ENCODE data around the gene TRIM54. TPM values are rescaled to one million over a fixed set of nuclear protein-coding genes. Genes with fewer than 3 reads are reported as not detected.
A peak's percentile ranks its signal among the peaks of the same experiment; 100 is the strongest.

Gene TRIM54
- total RNA-seq, 6 experiments from 2014 or later = 0.14 to 0.25 TPM; not detected in 4

- TF ChIP-seq POLR2A (IDR thresholded peaks at IDR 0.05) = no peak
- TF ChIP-seq, protein P1, sequence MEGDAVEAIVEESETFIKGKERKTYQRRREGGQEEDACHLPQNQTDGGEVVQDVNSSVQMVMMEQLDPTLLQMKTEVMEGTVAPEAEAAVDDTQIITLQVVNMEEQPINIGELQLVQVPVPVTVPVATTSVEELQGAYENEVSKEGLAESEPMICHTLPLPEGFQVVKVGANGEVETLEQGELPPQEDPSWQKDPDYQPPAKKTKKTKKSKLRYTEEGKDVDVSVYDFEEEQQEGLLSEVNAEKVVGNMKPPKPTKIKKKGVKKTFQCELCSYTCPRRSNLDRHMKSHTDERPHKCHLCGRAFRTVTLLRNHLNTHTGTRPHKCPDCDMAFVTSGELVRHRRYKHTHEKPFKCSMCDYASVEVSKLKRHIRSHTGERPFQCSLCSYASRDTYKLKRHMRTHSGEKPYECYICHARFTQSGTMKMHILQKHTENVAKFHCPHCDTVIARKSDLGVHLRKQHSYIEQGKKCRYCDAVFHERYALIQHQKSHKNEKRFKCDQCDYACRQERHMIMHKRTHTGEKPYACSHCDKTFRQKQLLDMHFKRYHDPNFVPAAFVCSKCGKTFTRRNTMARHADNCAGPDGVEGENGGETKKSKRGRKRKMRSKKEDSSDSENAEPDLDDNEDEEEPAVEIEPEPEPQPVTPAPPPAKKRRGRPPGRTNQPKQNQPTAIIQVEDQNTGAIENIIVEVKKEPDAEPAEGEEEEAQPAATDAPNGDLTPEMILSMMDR (IDR thresholded peaks at IDR 0.05) = peak in 1 of 4 donors; percentile 9
- ATAC-seq (peak; percentile 92 to 97 (median 94)), DNase-seq (peak; percentile 93 to 95 (median 95))
- H3K4me3 ChIP-seq = peak within 1 kb of the TSS; percentile 91 to 96 (median 93)
- H3K9me3 ChIP-seq = no peaks in the 10 kb centered on the region
- peaks cover 0 to 36% (median 3%) of the 10 kb centered on the region in 4 donors for H3K4me1 ChIP-seq
- H3K36me3 ChIP-seq = no peaks in the 10 kb centered on the region
- H3K27ac ChIP-seq = peak within 1 kb of the TSS; percentile 75 to 88 (median 79)
- H3K27me3 ChIP-seq = no peaks in the 10 kb centered on the region
- intact Hi-C loops (cut with DNase I) = loop anchor here in 1 of 2 donors (2.0 kb wide), 1 partner anchor 14 kb away; the partner anchor contains the start of genes EIF2B4 and SNX17
- 0% methylated on average over 40 of the region's 67 CpGs for WGBS (ENCODE audit: insufficient coverage, low coverage, low lambda C conversion rate, missing lambda C conversion rate)
Measured at GRCh38 chr2:27356382-27357181, 74.4 kb downstream of the TRIM54 start, which contains the start of gene GTF3C2. Gene GTF3C2, minus strand, starts transcription at chr2:27356764. Its CDS starts 13,210 bp downstream, at chr2:27343554.

Other genes starting within 250 kb of the TRIM54 start
- gene TMEM214, start 249.5 kb upstream of the TRIM54 start, total RNA-seq = 10 to 100 TPM; 29.1 to 62.7 (median 50.0) TPM
- gene AGBL5, start 230.8 kb upstream of the TRIM54 start, total RNA-seq = 1 to 10 TPM; 3.9 to 7.4 (median 6.4) TPM
- 100 to 1,000 TPM; 144 to 182 (median 161) TPM for gene OST4, start 210.8 kb upstream of the TRIM54 start, total RNA-seq
- gene EMILIN1, start 203.8 kb upstream of the TRIM54 start, total RNA-seq = 10 to 100 TPM in 5 of 6 experiments, 1 to 10 TPM in 1; 7.2 to 26.1 (median 21.0) TPM
- gene KHK, start 195.7 kb upstream of the TRIM54 start, total RNA-seq = 100 to 1,000 TPM; 101 to 283 (median 206) TPM
- gene CGREF1, start 163.3 kb upstream of the TRIM54 start, total RNA-seq = 10 to 100 TPM in 2 of 6 experiments, 1 to 10 TPM in 4; 2.5 to 33.2 (median 7.7) TPM
- gene ABHD1, start 158.6 kb upstream of the TRIM54 start, total RNA-seq = 1 to 10 TPM in 3 of 6 experiments, under 1 TPM in 3; 0.74 to 3.2 (median 1.1) TPM
- 100 to 1,000 TPM in 2 of 6 experiments, 10 to 100 TPM in 4; 27.1 to 102 (median 59.2) TPM for gene PREB, start 147.8 kb upstream of the TRIM54 start, total RNA-seq
- gene PRR30, start 143.0 kb upstream of the TRIM54 start, total RNA-seq = not detected
- under 1 TPM in 1 of 6 experiments, not detected in 5; 0.04 TPM for gene TCF23, start 133.4 kb upstream of the TRIM54 start, total RNA-seq
- 10 to 100 TPM; 30.7 to 65.8 (median 35.9) TPM for gene ATRAID, start 70.4 kb upstream of the TRIM54 start, total RNA-seq
- gene SLC5A6, start 70.2 kb upstream of the TRIM54 start, total RNA-seq = 100 to 1,000 TPM in 3 of 6 experiments, 10 to 100 TPM in 3; 57.5 to 151 (median 90.3) TPM
- 10 to 100 TPM; 12.3 to 24.0 (median 16.3) TPM for gene CAD, start 65.1 kb upstream of the TRIM54 start, total RNA-seq
- gene SLC30A3, start 19.4 kb upstream of the TRIM54 start, total RNA-seq = not detected
- gene DNAJC5G, start 7.0 kb upstream of the TRIM54 start, total RNA-seq = not detected
- gene UCN, start 26.0 kb downstream of the TRIM54 start, total RNA-seq = 1 to 10 TPM in 5 of 6 experiments, under 1 TPM in 1; 0.88 to 4.3 (median 1.6) TPM
- gene MPV17, start 40.7 kb downstream of the TRIM54 start, total RNA-seq = 10 to 100 TPM; 17.2 to 82.3 (median 30.4) TPM
- gene GTF3C2, start 74.3 kb downstream of the TRIM54 start, total RNA-seq = 10 to 100 TPM; 13.4 to 20.1 (median 16.8) TPM
- gene EIF2B4, start 87.9 kb downstream of the TRIM54 start, total RNA-seq = 10 to 100 TPM; 17.6 to 25.0 (median 20.9) TPM
- gene SNX17, start 88.2 kb downstream of the TRIM54 start, total RNA-seq = 10 to 100 TPM; 50.1 to 58.9 (median 54.1) TPM
- gene ZNF513, start 98.3 kb downstream of the TRIM54 start, total RNA-seq = 10 to 100 TPM in 2 of 6 experiments, 1 to 10 TPM in 4; 6.0 to 14.7 (median 9.8) TPM
- gene PPM1G, start 127.2 kb downstream of the TRIM54 start, total RNA-seq = 10 to 100 TPM; 20.9 to 38.4 (median 24.2) TPM
- 10 to 100 TPM; 37.7 to 49.4 (median 41.5) TPM for gene NRBP1, start 146.2 kb downstream of the TRIM54 start, total RNA-seq
- gene KRTCAP3, start 160.0 kb downstream of the TRIM54 start, total RNA-seq = 1 to 10 TPM; 3.2 to 8.0 (median 4.6) TPM
- gene IFT172, start 207.3 kb downstream of the TRIM54 start, total RNA-seq = 10 to 100 TPM in 1 of 6 experiments, 1 to 10 TPM in 5; 4.4 to 11.5 (median 6.2) TPM
- 100 to 1,000 TPM in 2 of 6 experiments, 10 to 100 TPM in 4; 29.9 to 123 (median 65.1) TPM for gene FNDC4, start 212.8 kb downstream of the TRIM54 start, total RNA-seq
- 100 to 1,000 TPM in 4 of 6 experiments, 10 to 100 TPM in 2; 57.9 to 164 (median 115) TPM for gene GCKR, start 214.4 kb downstream of the TRIM54 start, total RNA-seq

Data from right lobe of liver (tissue), 6 donors.